D721Med (cell line): ENCODE measurements around the gene TRMT112.

Source experiments
- DNase-seq: peaks from one replicate; pipeline ENCODE4 v3.0.0; 2011; ENCODE audit warnings: low spot score; ENCODE audit not compliant: insufficient read length
- FAIRE-seq: peaks from 2 replicates; lab custom pipeline; 2011; peaks lifted over from hg19 to GRCh38; lab: Jason Lieb, UNC
- TF ChIP-seq, protein P1 (sequence below): IDR thresholded peaks from 2 replicates; pipeline ENCODE4 v1.5.1; 2012; ENCODE audit warnings: mild to moderate bottlenecking, control low read depth; ENCODE audit not compliant: insufficient read depth; ENCODE audit errors: missing control alignments

Gene TRMT112

GRCh38 chr11:64339286-64339685 is 21.9 kb upstream of the TRMT112 start:
- TF ChIP-seq, protein P1, sequence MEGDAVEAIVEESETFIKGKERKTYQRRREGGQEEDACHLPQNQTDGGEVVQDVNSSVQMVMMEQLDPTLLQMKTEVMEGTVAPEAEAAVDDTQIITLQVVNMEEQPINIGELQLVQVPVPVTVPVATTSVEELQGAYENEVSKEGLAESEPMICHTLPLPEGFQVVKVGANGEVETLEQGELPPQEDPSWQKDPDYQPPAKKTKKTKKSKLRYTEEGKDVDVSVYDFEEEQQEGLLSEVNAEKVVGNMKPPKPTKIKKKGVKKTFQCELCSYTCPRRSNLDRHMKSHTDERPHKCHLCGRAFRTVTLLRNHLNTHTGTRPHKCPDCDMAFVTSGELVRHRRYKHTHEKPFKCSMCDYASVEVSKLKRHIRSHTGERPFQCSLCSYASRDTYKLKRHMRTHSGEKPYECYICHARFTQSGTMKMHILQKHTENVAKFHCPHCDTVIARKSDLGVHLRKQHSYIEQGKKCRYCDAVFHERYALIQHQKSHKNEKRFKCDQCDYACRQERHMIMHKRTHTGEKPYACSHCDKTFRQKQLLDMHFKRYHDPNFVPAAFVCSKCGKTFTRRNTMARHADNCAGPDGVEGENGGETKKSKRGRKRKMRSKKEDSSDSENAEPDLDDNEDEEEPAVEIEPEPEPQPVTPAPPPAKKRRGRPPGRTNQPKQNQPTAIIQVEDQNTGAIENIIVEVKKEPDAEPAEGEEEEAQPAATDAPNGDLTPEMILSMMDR = no peak
- FAIRE-seq = no peak
- no peak for DNase-seq

DNA sequence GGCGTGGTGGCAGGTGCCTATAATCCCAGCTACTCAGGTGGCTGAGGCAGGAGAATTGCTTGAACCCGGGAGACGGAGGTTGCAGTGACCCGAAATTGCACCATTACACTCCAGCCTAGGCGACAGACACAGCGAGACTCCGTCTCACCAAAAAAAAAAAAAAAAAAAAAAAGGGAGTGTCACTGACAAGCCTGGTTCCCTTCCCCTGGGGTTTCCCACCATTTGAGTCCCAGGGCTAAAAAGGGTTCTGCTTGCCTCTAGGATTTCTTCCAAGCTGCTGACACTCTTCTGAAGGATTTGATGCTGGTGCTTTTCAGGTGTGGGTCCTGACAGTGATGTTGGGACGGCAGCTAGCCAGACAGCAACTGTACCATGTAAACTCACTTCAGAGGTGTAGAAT is 21.4 kb upstream of the TRMT112 start:
- no peak for DNase-seq
- no peak for FAIRE-seq
- TF ChIP-seq, protein P1 = no peak

DNA sequence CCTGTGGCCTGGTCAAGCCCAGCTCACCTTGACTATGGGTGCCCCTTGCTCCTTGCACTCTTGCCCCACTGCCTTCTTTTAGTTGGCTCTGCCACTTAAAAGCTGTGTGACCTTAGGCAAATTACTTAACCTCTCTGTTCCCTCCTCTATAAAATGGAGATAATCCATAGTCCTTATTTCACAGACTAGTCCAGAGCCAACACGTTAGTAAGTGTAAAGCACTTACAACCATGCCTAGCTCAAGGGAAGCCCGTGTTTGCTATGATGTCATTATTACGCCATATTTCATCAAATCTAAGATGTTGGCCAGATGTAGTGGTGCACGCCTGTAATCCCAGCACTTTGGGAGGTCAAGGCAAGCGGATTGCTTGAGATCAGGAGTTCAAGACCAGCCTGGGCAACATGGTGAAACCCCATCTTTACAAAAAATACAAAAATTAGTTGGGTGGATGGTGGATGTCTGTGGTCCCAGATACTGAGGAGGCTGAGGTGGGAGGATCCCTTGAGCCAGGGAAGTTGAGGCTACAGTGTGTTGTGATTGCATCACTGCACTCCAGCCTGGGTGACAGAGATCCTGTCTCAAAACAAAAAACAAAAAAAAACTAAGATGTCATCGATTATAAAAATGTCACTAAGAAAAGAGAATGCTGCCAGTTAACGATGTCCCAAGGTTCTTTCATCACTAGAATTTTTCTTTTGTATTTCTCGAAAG is 20.3 kb upstream of the TRMT112 start:
- no peak for FAIRE-seq
- TF ChIP-seq, protein P1 = no peak
- no peak for DNase-seq

DNA sequence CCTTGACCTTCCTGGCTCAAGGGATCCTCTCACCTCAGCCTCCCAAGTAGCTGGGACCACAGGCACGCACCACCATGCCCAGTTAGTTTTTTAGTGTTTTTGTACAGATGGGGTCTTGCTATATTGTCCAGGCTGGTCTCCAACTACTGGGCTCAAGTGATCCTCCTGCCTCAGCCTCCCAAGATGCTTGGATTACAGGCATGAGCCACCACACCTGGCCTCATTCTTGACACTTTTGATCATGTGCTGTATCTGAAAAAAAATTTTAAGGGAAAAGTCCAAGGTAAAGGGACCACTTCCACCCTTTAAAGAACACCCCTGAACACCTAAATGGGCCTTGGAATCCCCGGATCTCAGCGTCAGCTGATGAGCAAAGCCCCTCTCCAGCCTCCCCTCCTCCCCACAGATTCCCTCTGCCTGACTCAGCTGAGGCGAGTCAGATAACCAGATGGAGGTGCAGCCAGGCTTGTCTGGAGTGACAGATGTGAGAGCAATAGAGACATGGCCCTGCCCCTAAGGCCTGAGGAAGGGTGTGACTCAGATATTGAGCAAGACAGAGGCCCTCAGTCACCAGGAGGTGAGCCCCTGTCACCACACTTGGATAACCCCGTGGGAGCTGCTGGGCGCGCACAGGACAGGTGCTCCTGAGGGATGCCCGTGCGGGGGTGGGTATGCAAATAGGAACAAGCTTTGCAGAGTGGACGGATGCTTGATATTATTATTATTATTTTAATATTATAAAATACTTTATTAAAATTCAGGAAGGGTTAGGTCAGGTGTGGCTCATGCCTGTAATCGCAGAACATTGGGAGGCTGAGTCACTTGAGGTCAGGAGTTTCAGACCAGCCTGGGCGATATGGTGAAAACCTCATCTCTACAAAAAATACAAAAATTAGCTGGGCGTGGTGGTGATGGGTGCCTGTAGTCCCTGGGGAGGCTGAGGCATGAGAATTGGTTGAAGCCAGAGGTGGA is 17.7 kb upstream of the TRMT112 start:
- TF ChIP-seq, protein P1 = no peak
- FAIRE-seq = no peak
- DNase-seq = peak; percentile 93

DNA sequence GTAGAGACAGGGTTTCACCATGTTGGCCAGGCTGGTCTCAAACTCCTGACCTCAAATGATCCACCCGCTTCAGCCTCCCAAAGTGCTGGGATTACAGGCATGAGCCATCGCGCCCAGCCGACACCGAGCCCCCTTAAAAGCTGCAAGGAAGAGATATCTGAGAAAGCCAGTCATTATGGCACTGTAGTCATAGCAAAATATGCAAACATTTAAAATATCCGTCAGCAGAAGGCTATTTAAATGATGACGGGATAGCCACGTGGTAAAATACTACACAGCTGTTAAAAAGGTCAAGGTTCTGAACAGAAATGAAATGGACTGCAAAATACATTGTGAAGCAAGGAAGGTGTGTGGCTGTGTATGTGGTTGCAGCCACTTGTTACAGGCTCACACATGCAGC is 16.2 kb upstream of the TRMT112 start:
- TF ChIP-seq, protein P1 = no peak
- DNase-seq = no peak
- no peak for FAIRE-seq

DNA sequence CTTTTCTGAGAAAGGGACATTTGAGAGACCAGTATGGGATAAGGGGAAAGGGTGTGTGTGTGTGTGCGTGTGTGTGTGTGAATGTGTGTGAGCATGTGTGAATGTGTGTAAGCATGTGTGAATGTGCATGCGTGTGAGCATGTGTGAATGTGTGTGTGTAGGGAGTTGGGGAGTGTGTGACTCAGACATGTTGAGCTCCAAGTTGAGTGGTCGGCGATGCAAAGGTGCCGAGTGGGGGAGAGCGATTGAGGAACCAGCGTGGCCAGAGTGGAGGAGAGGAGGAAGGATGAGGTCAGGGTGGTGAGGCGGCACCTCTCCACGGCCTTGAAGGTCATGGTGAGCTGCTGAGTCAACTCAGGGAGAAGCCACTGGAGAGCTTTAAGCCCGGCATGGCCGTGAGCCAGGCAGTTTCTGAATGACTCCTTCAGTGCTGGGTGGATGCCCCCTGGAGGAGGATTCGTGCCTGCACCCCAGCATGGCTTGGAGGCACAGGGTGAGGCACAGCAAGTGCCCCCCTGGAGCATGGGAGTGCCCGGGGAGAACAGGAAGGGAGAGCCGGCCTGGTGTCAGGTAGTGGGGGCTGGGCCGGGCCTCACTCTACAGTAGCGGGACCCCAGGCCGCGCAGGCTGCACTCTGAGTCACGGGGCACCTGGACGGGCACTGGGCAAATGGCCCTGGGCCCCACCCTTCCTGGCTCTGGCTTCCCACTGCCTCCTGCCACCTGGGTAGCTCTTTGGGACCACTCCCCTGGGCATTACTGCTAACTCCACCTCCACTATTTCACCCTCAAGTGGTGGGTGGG is 14.4 kb upstream of the TRMT112 start:
- FAIRE-seq (no peak), DNase-seq (no peak)
- TF ChIP-seq, protein P1 = peak; percentile 46
